Breast epithelium (tissue), 3 donors: ENCODE data around the gene ZC3H13.

Experiments
- CTCF ChIP-seq, 3 donors: fragments of 450-650 bp; IDR thresholded peaks; one replicate each; pipeline ENCODE4 v1.5.1; 2016 to 2017; ENCODE audit warnings: antibody characterized with exemption in 3 of 3, mild to moderate bottlenecking in 3 of 3, moderate library complexity in 3 of 3
- POLR2A ChIP-seq: fragments of 450-650 bp; IDR thresholded peaks from one replicate; pipeline ENCODE4 v1.6.1; 2016; ENCODE audit warnings: antibody characterized with exemption, mild to moderate bottlenecking, moderate library complexity

DNA sequence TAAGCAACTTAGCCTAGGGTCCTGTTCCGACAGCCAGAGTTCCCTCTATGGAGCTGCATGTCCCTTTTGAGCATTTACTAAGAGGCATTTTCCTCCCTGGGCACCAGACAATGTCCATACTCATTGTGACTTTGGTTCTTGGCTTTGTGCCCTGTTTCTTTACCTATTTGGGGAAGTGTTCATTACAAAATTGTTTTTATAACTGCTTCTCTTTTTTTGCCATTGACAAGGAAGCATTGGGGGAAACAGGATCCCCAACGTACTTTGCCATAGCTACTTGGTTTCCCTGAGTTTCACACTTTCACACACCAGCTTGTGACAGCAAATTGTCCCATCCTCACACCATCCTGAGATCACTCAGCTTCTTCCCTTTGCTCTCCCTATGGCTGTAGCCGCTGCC is 119.9 kb downstream of the ZC3H13 start:
- TF ChIP-seq CTCF (IDR thresholded peaks at IDR 0.05), result no peak
- no peak for TF ChIP-seq POLR2A
